GM19438 (cell line): ENCODE data around the gene FLT3LG.

Experiments
- ATAC-seq: cut with Tn5 transposase; IDR thresholded peaks from one replicate; pipeline ENCODE4 v1.9.1; 2021; ENCODE audit warnings: low read depth; ENCODE audit not compliant: unreplicated experiment

Gene FLT3LG

GRCh38 chr19:49487277-49488045 lies 13.4 kb downstream of the FLT3LG start, which contains the start of gene RPL13A:
Gene RPL13A, plus strand, starts transcription at chr19:49487608. Its CDS starts 22 bp downstream, at chr19:49487630.
- peak; percentile 93 for ATAC-seq

- no peak for ATAC-seq
These were observed 14.2 kb downstream of the FLT3LG start for GRCh38 chr19:49488046-49488862.

GRCh38 chr19:49488863-49489537 lies 15.0 kb downstream of the FLT3LG start:
- ATAC-seq, result no peak

- no peak for ATAC-seq
These were observed 15.7 kb downstream of the FLT3LG start for GRCh38 chr19:49489601-49490167.

- no peak for ATAC-seq
These were observed 16.4 kb downstream of the FLT3LG start for GRCh38 chr19:49490287-49491029.

- ATAC-seq, result no peak
These were observed 17.2 kb downstream of the FLT3LG start for GRCh38 chr19:49491030-49491803.

- ATAC-seq, result no peak
These were observed 18.0 kb downstream of the FLT3LG start for GRCh38 chr19:49491804-49492572.

- ATAC-seq, result no peak
These were observed 18.8 kb downstream of the FLT3LG start for GRCh38 chr19:49492573-49493405.

GRCh38 chr19:49496574-49497008 lies 22.6 kb downstream of the FLT3LG start:
- ATAC-seq, result no peak

- ATAC-seq, result no peak
These were observed 23.2 kb downstream of the FLT3LG start for GRCh38 chr19:49497047-49497788.

GRCh38 chr19:49497789-49498103 lies 23.7 kb downstream of the FLT3LG start:
- ATAC-seq, result no peak

- no peak for ATAC-seq
These were observed 24.5 kb downstream of the FLT3LG start for GRCh38 chr19:49498475-49498874.

- ATAC-seq, result no peak
These were observed 25.1 kb downstream of the FLT3LG start for GRCh38 chr19:49499030-49499670.

- ATAC-seq, result no peak
These were observed 29.0 kb downstream of the FLT3LG start for GRCh38 chr19:49502866-49503581.

GRCh38 chr19:49503582-49503962 lies 29.6 kb downstream of the FLT3LG start:
- no peak for ATAC-seq

- ATAC-seq, result no peak
These were observed 32.6 kb downstream of the FLT3LG start for GRCh38 chr19:49506575-49507105.
